ENCODE data around the gene NEAT1. TPM values are rescaled to one million over a fixed set of nuclear protein-coding genes. Genes with fewer than 3 reads are reported as not detected.
A peak's percentile ranks its signal among the peaks of the same experiment; 100 is the strongest.

Gene NEAT1
- total RNA-seq, 5 donors from 2014 or later (not counting 1 experiment from before 2014, with no cell fraction given): 368 to 1,017 (median 906) TPM

- peaks cover 34% of the 10 kb centered on the region for H3K36me3 Mint-ChIP-seq
- ChIA-PET POLR2A (no interaction called here), CTCF (no interaction called here)
- H3K4me1 Mint-ChIP-seq: peaks cover 52 to 63% (median 52%) of the 10 kb centered on the region in 3 donors
- no peaks in the 10 kb centered on the region for H3K9me3 Mint-ChIP-seq
- Histone ChIP-seq H3K4me3 (ENCODE audit: control insufficient read depth in 1 of 2, extremely low read depth in 1 of 2, low read length in 1 of 2) (no peak overlapping the region), H3K27me3 (replicated peaks in 1 of 2; ENCODE audit: control insufficient read depth in 2 of 2, extremely low read depth in 1 of 2, insufficient read depth in 2 of 2, low read length in 1 of 2) (no peaks in the 10 kb centered on the region), H3K9me3 (no peaks in the 10 kb centered on the region), H3K27ac (ENCODE audit: low read length) (no peak overlapping the region), H3K36me3 (ENCODE audit: control insufficient read depth in 2 of 2, extremely low read depth in 1 of 2, insufficient read depth in 1 of 2, low read length in 1 of 2) (peaks cover 0 to 41% of the 10 kb centered on the region in 2 donors), H3K4me1 (ENCODE audit: control insufficient read depth in 1 of 2, extremely low read depth in 1 of 2, insufficient read depth in 2 of 2, low read length in 2 of 2) (peaks cover 0 to 39% of the 10 kb centered on the region in 2 experiments)
- WGBS (ENCODE audit: insufficient coverage): 77% methylated on average over 6 of the region's 9 CpGs
- no peak overlapping the region for H3K4me3 Mint-ChIP-seq
- DNase-seq (no peak), ATAC-seq (replicated peaks in 1 of 4) (no peak)
- H3K27ac Mint-ChIP-seq: peak overlapping the region; percentile 58 to 79
- no peaks in the 10 kb centered on the region for H3K27me3 Mint-ChIP-seq
These were observed 20.3 kb downstream of the NEAT1 start for GRCh38 chr11:65442842-65443331.

DNA sequence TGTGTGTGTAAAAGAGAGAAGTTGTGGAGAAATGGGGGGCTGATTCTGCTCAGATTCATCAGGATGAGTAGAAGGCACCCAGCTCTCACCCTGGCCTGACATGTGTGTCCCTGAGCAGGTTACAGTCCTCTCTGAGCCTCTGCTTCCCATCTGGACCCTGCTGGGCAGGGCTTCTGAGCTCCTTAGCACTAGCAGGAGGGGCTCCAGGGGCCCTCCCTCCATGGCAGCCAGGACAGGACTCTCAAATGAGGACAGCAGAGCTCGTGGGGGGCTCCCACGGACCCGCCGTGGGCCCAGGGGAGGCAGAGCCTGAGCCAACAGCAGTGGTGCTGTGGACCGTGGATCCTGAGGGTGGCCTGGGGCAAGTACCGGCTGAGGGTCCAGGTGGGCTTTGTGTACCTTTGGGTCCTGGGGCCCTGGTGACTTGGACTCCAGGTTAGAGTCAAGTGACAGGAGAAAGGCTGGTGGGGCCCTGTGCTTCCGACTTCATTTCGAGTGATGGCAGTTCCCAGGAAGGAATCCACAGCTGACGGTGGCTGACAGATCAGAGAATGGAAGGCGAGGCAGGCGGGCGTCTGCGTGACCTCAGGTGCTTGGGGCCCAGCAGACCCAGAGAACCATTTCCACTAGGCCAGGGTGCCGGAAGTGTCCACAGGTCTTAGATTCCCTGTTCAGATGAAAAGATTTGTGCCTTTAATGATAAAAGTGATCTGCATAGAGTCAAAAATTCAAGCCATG is 21.9 kb downstream of the NEAT1 start:
- H3K27ac ChIP-seq (ENCODE audit: low read length): no peak overlapping the region
- POLR2A ChIA-PET: no interaction called here
- ATAC-seq (replicated peaks in 1 of 4) (no peak), DNase-seq (no peak)
- no peaks in the 10 kb centered on the region for H3K9me3 ChIP-seq
- Mint-ChIP-seq H3K4me1 (peaks cover 38 to 53% (median 39%) of the 10 kb centered on the region in 3 donors), H3K4me3 (no peak overlapping the region), H3K27me3 (no peaks in the 10 kb centered on the region), H3K9me3 (peaks cover 0 to 3% (median 0%) of the 10 kb centered on the region in 3 donors), H3K36me3 (peaks cover 22% of the 10 kb centered on the region), H3K27ac (peak overlapping the region; percentile 66 to 81)
- H3K36me3 ChIP-seq (ENCODE audit: control insufficient read depth in 2 of 2, extremely low read depth in 1 of 2, insufficient read depth in 1 of 2, low read length in 1 of 2): peaks cover 0 to 29% of the 10 kb centered on the region in 2 donors
- no peak overlapping the region for H3K4me3 ChIP-seq (ENCODE audit: control insufficient read depth in 1 of 2, extremely low read depth in 1 of 2, low read length in 1 of 2)
- no peaks in the 10 kb centered on the region for H3K27me3 ChIP-seq (replicated peaks in 1 of 2; ENCODE audit: control insufficient read depth in 2 of 2, extremely low read depth in 1 of 2, insufficient read depth in 2 of 2, low read length in 1 of 2)
- CTCF ChIA-PET: no interaction called here
- H3K4me1 ChIP-seq (ENCODE audit: control insufficient read depth in 1 of 2, extremely low read depth in 1 of 2, insufficient read depth in 2 of 2, low read length in 2 of 2): peaks cover 0 to 37% of the 10 kb centered on the region in 2 experiments
- 96% methylated on average over 9 of the region's 14 CpGs for WGBS (ENCODE audit: insufficient coverage)

DNA sequence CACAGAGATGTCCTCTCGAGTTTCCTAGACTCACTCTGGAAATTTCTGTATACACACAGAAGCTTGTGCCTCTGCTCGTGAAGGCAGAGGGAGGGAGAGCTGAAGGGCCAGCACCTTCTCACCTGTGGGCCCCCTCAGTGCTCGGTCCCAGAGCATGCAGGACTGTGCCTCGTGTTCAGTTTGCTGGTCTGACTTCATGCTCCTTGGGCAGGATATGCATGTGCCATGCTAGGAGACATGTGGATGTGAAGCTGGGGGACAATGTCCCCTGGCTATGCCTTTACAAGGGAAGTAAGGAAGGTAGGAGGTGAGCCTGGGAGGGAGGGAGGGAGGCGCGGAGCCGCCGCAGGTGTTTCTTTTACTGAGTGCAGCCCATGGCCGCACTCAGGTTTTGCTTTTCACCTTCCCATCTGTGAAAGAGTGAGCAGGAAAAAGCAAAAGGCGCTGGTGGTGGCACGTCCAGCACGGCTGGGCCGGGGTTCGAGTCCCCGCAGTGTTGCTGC is 22.6 kb downstream of the NEAT1 start:
- Mint-ChIP-seq H3K27ac (peak overlapping the region; percentile 66 to 81), H3K4me3 (no peak overlapping the region), H3K36me3 (peaks cover 22% of the 10 kb centered on the region), H3K9me3 (peaks cover 0 to 3% (median 0%) of the 10 kb centered on the region in 3 donors), H3K27me3 (no peaks in the 10 kb centered on the region), H3K4me1 (peaks cover 31 to 46% (median 33%) of the 10 kb centered on the region in 3 donors)
- WGBS (ENCODE audit: insufficient coverage): 93% methylated on average over 5 of the region's 15 CpGs
- ChIA-PET CTCF (no interaction called here), POLR2A (interaction anchor here in 1 of 2 donors (0.6 kb wide), 1 partner anchor 10 kb away, joined by 3 read pairs; no protein-coding TSS in a partner anchor)
- Histone ChIP-seq H3K4me3 (ENCODE audit: control insufficient read depth in 1 of 2, extremely low read depth in 1 of 2, low read length in 1 of 2) (no peak overlapping the region), H3K27ac (ENCODE audit: low read length) (peak overlapping the region; percentile 4), H3K9me3 (no peaks in the 10 kb centered on the region), H3K36me3 (ENCODE audit: control insufficient read depth in 2 of 2, extremely low read depth in 1 of 2, insufficient read depth in 1 of 2, low read length in 1 of 2) (peaks cover 0 to 29% of the 10 kb centered on the region in 2 donors), H3K27me3 (replicated peaks in 1 of 2; ENCODE audit: control insufficient read depth in 2 of 2, extremely low read depth in 1 of 2, insufficient read depth in 2 of 2, low read length in 1 of 2) (no peaks in the 10 kb centered on the region), H3K4me1 (ENCODE audit: control insufficient read depth in 1 of 2, extremely low read depth in 1 of 2, insufficient read depth in 2 of 2, low read length in 2 of 2) (peaks cover 0 to 33% of the 10 kb centered on the region in 2 experiments)
- no peak for DNase-seq
- ATAC-seq (replicated peaks in 1 of 4): no peak

GRCh38 chr11:65445604-65446445 is 23.2 kb downstream of the NEAT1 start:
- Mint-ChIP-seq H3K27me3 (no peaks in the 10 kb centered on the region), H3K36me3 (peaks cover 21% of the 10 kb centered on the region), H3K27ac (peak overlapping the region; percentile 48 to 66), H3K4me3 (no peak overlapping the region), H3K4me1 (peaks cover 25 to 40% (median 26%) of the 10 kb centered on the region in 3 donors), H3K9me3 (peaks cover 0 to 3% (median 0%) of the 10 kb centered on the region in 3 donors)
- WGBS (ENCODE audit: insufficient coverage): 86% methylated on average over 6 of the region's 11 CpGs
- peak in 2 of 4 experiments; percentile 7 to 8 for ATAC-seq (replicated peaks in 1 of 4)
- Histone ChIP-seq H3K4me1 (ENCODE audit: control insufficient read depth in 1 of 2, extremely low read depth in 1 of 2, insufficient read depth in 2 of 2, low read length in 2 of 2) (peaks cover 0 to 26% of the 10 kb centered on the region in 2 experiments), H3K36me3 (ENCODE audit: control insufficient read depth in 2 of 2, extremely low read depth in 1 of 2, insufficient read depth in 1 of 2, low read length in 1 of 2) (peaks cover 0 to 29% of the 10 kb centered on the region in 2 donors), H3K27me3 (replicated peaks in 1 of 2; ENCODE audit: control insufficient read depth in 2 of 2, extremely low read depth in 1 of 2, insufficient read depth in 2 of 2, low read length in 1 of 2) (no peaks in the 10 kb centered on the region), H3K27ac (ENCODE audit: low read length) (no peak overlapping the region), H3K9me3 (no peaks in the 10 kb centered on the region), H3K4me3 (ENCODE audit: control insufficient read depth in 1 of 2, extremely low read depth in 1 of 2, low read length in 1 of 2) (no peak overlapping the region)
- ChIA-PET POLR2A (interaction anchor here in 1 of 2 donors (0.6 kb wide), 1 partner anchor 10 kb away, joined by 3 read pairs; no protein-coding TSS in a partner anchor), CTCF (no interaction called here)
- DNase-seq: no peak

DNA sequence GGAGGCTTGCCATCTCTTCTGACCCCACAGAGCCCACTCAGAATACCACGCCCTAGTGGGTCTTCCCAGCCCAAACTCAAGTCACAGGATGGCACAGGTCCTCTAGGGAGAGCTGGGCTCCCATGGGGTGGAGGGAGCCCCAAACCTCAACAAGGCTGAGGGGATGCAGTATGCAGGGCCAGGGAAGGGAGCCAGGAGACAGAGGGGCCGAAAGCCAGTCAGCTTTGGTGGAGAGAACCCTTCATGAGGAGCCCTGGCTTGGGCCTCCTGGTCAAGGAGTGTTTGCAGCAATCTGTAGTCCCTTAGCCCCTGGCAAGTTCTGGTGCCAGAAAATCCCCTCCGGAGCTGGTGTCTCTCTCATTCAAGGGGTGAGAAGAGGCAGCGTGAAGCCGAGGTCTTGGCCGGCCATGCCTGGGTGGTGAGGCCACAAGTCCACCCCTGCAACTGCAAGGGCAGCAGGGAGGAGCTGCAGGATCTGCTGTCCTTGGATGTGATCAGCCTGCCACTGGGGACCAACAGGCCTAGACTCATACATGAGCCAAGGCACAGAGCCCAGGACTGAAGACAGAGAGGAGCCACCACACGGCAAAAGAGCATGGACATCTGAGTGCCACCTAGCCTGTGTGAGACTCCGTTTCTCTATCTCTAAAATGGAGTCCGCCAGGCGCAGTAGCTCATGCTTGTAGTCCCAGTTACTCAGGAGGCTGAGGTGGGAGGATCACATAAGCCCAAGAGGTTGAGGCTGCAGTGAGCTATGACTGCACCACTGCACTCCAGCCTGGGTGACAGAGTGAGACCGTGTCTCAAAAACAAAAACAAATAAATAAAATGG is 24.1 kb downstream of the NEAT1 start:
- H3K9me3 Mint-ChIP-seq: peaks cover 0 to 3% (median 0%) of the 10 kb centered on the region in 3 donors
- H3K27me3 ChIP-seq (replicated peaks in 1 of 2; ENCODE audit: control insufficient read depth in 2 of 2, extremely low read depth in 1 of 2, insufficient read depth in 2 of 2, low read length in 1 of 2): no peaks in the 10 kb centered on the region
- no peaks in the 10 kb centered on the region for H3K27me3 Mint-ChIP-seq
- peak overlapping the region; percentile 40 to 66 for H3K27ac Mint-ChIP-seq
- ChIA-PET CTCF (interaction anchor here in 1 of 2 donors (1.3 kb wide), 1 partner anchor 10 kb away, joined by 3 read pairs; no protein-coding TSS in a partner anchor), POLR2A (no interaction called here)
- peaks cover 20 to 32% (median 20%) of the 10 kb centered on the region in 3 donors for H3K4me1 Mint-ChIP-seq
- H3K4me3 ChIP-seq (ENCODE audit: control insufficient read depth in 1 of 2, extremely low read depth in 1 of 2, low read length in 1 of 2): no peak overlapping the region
- ATAC-seq (replicated peaks in 1 of 4) (peak in 2 of 4 experiments; percentile 8 to 17), DNase-seq (no peak)
- peaks cover 0 to 20% of the 10 kb centered on the region in 2 experiments for H3K4me1 ChIP-seq (ENCODE audit: control insufficient read depth in 1 of 2, extremely low read depth in 1 of 2, insufficient read depth in 2 of 2, low read length in 2 of 2)
- no peaks in the 10 kb centered on the region for H3K9me3 ChIP-seq
- H3K4me3 Mint-ChIP-seq: no peak overlapping the region
- no peak overlapping the region for H3K27ac ChIP-seq (ENCODE audit: low read length)
- peaks cover 18% of the 10 kb centered on the region for H3K36me3 Mint-ChIP-seq
- WGBS (ENCODE audit: insufficient coverage): 96% methylated on average over 8 of the region's 11 CpGs
- H3K36me3 ChIP-seq (ENCODE audit: control insufficient read depth in 2 of 2, extremely low read depth in 1 of 2, insufficient read depth in 1 of 2, low read length in 1 of 2): peaks cover 0 to 29% of the 10 kb centered on the region in 2 donors
